HG02571 (cell line): ENCODE measurements around the gene SNRNP200.
"Not testable (repeated sequence)": the region's sequence is repeated elsewhere in the genome, so short reads cannot be mapped to it uniquely, and the experiment has no call there.

ENCODE experiments used
- ATAC-seq: cut with Tn5 transposase; IDR thresholded peaks from one replicate; pipeline ENCODE4 v1.9.1; 2021; ENCODE audit warnings: mild to moderate bottlenecking, moderate library complexity; ENCODE audit not compliant: unreplicated experiment

Gene SNRNP200

DNA sequence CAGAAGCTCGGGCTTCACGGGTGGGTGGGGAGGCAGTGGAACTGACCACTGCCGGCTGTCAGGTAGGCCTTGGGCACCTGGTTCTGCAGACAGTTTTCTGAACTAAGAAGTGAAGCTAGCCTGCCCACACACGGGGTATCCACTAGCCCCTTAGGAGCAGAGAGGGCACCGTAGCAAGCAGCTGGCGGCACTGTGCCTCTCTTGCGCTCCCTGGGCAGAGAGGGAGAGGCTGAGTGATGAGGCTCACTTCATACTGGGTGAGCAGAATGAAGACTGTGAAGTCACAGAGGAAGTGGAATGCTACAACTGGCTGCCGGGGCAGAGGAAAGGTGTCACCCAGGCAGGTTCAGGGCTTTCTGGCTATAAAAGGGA is 20.5 kb upstream of the SNRNP200 start:
- no peak for ATAC-seq

DNA sequence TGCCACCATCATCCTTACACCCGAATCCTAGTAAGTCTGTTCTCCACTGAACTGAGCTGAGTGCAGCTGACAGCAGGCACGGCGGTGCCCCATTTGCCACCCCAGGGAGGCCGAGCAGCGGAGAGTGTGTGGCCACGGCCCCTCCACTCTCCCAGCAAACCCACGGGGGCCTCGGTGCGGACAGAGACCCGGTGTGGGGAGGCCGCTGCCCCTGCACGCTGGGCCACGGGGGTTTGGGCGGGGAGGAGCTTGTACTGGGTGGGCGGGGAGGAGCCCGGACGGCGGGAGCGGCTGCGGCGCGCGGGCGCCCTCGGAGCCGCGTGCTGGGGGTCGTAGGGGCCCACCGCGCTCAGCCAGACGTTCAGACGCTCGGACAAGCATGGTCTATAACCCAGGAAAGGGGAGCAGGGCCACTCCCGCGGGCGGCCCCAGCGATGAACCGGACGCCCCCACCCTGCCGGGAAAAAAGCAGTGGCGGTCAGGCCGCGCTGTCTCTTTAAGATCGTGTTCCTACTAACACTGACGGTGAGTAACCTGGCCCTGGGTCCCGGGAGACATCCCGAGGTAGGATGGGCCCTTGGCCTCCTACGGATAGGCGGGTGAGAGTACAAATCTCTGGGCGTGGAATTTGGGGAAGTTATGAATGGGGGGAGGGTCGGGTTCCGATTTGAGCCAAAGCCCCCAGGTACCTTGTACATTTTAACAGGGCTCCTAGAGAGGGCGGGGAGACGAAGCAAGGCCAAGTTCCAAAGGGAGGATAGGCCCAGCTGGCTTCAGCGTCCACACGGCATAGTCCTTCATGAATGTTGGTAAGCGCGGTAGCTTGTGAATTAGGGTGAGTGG is 19.9 kb upstream of the SNRNP200 start, which contains the start of gene ITPRIPL1:
Gene ITPRIPL1 (plus strand): TSS at position 277 of the 843 bp plus-strand sequence. CDS start 523 bp downstream, at position 800.
- ATAC-seq, result no peak

DNA sequence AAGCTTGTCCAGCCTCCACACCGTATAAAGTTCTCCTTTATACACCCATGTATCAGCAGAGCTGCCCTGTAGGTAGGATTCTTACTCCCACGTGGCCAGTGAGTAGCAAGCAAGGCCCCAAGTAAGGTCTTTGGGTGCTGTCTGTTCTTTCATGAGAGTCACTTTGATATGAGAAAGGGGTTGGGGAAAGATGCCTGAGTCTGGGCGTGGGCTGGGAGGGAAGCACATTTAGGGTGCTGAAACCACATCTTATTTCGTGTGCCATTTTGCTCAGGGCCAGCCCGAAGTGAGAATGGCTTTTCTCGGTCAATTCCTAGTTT is 19.3 kb upstream of the SNRNP200 start:
- ATAC-seq, result no peak

DNA sequence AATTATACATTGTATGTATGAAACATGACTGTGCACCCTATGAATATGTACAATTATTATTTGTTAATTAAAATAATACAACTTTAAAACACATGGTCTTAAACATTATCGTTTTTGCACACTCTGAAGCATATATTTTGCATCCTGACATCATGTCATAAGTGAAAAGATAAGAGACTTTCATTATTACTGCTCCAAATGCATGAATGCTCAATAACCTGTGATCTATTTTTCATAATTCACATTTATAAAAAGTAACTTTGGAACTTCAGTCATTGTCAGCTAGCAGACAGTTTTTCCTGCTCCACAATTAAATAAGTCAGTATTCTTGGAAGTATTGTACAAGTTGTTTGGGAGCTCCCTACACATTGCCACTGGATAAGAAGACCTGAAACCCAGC is 18.5 kb upstream of the SNRNP200 start:
- no peak for ATAC-seq

DNA sequence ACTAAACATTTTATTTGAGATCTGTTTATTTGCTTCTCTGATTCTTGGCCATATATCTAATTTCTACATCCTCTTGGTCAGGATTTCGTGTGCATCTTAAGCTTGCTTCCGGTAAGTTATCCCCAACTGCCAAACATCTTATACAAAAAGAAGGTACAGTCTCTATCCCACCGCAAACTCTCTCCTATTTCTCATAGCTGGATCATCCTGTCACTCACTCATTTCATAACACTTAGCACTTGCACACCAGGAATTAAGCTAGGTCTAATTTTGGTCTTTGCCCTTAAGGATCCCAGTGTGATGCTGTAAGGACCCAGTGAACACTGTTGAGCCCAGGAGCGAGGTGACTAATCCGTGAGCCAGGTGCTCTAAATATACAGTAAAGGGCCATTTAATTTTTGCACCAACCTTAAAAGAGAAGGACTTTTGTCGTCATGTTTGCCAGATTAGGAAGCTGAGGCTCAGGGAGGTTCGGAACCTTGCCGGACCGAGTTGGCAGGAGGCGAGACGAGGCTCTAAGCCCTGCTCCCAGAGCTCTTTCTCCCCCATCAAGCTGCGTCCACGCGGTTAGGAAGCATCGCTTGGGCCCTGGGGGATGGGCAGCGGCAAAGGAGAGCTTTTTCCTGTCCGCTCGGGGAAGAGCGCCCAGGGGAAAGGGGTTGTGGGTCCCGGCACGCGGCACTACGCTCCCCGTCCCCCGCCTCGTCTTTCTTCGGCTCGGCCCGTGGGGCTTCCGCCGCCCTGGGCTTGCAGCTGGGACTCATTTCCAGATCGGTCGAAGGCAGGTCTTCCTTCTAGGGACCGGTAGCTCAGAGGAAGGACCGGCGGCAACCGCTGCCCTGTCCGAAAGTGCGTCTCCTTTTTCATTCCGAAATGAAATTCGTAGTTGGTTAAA is 15.6 kb upstream of the SNRNP200 start:
- peak; percentile 22 for ATAC-seq

DNA sequence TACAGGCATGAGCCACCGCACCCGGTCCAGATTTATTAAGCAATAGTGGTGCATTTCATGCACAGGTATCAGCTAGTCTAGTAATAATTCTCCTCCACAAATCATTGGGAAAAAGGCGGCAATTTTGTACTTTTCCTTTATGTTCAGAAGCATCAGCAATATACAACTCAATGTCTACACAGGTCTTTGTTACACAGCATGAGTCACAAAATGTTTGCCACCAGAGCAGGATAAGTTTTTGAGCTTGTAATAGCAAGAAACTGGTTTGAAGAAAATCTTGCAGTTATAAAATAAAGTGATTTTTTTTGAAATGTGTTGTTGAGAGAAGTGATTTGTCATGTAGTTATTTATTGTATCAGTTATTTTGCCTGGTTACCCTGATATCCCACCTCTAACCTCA is 15.0 kb upstream of the SNRNP200 start:
- ATAC-seq, result no peak

DNA sequence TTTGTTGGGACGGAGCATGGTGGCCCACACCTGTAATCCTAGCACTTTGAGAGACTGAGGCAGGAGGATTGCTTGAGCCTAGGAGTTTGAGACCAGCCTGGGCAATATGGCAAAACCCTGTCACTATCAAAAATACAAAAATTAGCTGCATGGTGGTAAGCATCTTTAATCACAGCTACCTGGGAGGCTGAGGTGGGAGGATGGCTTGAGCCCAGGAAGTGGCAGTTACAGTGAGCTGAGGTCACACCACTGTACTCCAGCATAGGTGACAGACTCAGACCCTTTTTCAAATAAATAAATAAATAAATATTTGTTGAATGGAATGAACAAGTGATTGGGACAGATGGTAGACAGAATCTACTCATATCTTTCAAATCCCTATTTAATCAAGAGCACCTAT is 14.1 kb upstream of the SNRNP200 start:
- no peak for ATAC-seq

DNA sequence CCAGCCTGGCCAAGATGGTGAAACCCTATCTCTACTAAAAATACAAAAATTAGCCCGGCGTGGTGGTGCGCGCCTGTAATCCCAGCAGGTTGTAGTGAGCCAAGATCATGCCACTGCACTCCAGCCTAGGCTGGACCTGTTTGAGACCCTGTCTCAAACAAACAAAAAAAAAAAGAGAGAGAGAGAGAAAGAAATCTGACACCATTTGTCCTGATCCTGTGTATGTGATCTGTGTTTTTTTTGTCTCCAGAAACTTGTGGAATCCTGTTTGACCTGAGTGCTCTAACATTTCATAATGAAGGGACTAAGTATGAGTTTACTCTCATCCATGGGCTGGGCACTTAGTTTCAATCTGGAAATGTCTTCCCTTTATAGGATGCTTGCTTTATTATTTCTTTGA is 13.4 kb upstream of the SNRNP200 start:
- no peak for ATAC-seq

DNA sequence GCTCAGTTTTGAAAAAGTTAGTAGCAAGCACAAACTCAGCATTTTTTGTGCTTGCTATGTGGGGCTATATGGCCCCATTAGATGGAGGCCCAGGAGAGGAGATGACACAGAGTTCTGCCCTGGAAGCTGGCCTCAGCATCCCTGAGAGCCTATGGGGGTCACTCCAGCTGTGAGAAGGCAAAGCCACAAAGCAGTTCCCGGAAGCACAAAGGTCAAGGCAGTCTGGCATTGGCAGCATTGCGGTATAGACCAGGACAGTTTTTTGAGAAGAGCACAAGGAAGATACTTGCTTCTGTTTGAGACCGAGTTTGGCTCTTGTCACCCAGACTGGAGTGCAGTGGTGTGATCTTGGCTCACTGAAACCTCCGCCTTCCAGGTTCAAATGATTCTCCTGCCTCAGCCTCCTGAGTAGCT is 12.2 kb upstream of the SNRNP200 start:
- ATAC-seq, result no peak

DNA sequence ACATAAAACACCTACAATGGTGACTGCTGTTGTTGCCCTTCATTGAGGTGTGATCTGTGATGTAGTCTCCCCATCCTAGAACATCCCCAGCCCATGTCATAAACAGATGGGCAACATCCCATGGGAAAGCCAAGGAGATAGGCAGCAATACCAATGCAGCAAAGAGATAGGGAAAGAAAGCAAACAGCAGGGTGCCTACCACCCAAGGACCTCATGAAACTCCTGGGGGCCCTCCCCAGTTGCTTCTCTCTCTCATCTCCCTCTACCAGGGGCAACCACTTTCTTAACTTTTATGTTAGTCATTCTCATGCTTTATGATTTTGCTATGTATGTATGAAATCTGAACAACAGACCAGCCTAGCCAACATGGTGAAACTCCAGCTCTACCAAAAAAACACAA is 11.7 kb upstream of the SNRNP200 start:
- ATAC-seq, result no peak

DNA sequence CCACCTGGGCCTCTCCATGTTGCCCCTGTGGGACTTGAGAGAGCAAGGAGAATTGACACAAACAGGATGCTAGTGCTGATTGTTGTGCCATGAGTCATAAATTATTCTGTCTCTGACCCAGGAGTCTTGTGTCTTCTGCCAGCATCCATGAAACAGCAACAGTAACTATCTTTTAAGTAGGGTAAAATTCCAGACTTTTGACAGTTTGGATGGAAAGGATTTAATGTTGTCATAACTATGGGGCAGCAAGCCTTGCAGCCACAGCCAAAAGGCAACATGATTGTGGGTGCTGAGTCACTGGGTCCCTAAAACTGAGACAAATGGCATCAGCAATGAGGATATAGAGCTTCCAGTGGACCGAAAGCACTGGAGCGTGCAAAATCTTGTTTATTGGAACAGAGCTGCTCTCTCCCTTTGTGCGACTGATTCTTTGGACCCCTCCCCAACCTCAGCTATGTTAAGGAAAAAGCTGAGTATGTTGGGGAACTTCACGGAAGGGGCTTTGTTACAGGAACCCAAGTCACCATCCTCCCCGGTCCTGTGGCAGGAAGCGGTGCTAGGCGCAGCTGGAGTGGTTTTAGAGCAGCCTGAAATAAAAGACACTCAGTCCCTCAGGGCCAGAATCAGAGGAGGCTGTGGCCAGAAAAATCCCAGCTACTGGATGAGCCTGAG is 10.2 kb upstream of the SNRNP200 start:
- no peak for ATAC-seq

DNA sequence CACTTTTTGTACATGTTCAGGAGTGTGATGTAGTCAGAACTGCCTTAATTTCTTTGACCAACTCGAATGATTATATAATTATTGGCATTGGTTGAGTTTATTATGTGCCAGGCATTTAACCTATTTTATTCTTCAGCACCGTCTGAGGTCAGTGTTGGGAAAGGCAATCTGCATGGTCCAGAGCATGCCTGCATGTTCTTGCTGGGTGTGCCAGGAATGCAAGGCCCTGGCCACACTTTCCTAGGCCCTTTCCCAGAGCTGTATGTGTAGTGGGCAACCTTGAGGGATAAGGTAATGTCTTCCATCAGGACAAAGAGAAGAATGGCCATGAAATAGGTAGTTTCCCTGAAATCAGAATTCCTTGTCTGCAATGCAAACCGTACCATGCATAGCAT is 9.7 kb upstream of the SNRNP200 start:
- no peak for ATAC-seq

DNA sequence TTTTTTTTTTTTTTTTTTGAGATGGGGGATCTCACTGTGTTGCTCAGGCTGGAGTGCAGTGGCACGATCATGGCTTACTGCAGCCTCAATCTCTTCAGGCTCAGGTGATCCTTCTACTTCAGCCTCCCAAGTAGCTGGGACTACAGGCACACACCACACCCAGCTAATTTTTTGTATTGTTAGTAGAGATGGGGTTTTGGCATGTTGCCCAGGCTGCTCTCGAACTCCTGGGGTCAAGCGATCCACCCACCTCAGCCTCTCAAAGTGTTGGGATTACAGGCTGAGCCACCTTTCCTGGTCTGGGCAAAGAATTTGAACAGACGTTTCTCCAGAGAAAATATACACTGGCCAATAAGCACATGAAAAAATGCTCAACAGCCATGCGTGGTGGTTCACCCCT is 2.9 kb upstream of the SNRNP200 start:
- no peak for ATAC-seq

DNA sequence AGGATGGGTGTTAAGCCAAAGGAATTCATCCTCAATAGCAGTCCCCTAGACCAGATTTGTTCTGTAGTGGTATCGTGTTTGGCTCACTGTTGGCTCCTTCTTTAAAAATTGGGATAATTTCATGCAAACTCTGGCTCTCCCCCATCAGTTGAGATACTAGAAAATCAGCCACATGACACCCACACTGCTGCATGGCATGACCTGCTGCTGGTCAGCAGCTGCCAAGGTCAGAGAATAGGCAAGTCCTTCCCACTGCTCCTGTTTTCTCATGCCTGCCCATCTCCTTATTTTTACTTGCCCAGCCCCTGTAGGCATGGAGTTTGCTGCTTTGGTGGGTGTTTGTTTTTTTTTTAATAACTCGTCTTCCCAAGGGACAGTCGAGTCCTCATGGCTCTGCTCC is 1.0 kb upstream of the SNRNP200 start:
- ATAC-seq, result no peak

DNA sequence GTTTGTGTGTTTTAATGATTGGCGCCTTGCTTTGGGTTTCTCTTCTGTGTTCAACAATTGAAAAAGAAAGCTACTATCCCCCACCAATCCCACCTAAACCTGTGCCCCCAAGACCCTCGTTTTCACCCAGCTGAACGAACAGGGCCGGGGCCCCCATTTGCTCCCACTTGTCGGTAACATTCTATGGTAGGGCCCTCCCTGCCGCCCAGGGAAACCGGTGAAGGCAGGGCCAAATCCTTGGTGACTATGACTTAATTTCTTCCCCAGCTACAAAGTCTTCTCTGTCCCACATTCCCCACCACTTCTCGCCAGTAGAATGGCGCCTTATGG is 598 bp upstream of the SNRNP200 start:
- no peak for ATAC-seq

DNA sequence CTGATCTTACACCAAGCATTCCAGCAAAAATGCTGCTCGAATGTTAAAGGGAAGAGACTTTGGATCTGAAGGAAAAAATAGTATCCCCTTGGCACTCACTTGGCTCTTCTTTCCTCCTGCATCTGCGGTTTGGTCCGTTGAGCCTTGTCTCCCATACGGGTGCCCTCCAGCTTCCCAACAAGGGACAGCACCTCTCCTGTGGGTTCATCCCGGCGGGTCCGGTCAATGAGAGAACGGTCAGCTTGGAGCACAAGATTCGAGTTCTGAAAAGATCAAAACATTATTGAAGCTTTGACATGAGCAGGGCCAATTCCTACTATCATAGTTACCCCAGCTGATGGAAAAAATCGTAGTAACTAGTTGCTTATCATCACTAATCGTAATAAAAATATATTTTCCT is 740 bp downstream of the SNRNP200 start:
- no peak for ATAC-seq

DNA sequence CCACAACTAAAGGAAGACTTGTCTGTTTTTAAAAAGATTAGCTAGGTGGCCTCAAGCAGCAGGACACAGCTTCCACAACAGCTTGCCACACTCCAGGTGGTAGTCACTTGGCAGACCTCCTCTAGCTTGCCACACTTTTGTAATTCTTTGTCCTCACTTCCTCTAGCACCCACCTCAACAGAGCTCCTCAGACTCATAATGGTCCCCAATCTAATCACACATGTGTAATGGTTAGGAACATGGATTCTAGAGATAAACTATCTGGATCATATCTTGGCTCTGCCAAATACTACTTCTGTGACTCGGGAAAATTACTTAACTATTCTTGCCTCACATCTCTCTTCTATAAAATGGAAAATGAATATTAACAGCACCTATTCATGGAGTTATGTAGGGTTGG is 3.5 kb downstream of the SNRNP200 start:
- ATAC-seq, result no peak

DNA sequence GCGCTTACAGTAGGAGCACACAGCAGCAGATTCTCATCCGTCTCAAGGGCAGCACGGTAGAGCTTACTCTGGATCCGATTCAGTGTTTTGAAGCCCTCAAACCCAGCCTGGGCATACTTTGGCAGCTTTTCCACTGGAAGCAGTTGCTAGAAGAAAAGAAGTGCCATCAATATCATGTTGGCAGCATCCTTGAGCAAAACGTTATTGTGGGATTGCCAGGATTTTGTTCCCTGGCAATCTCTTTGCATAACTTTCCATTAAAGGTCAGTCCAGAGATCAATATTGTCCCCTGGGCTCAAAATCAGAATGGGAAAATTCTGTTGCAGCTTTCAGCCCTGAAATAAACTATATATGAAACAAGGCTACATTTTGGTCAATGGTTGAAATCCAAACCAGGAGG is 8.4 kb downstream of the SNRNP200 start:
- ATAC-seq, result no peak

DNA sequence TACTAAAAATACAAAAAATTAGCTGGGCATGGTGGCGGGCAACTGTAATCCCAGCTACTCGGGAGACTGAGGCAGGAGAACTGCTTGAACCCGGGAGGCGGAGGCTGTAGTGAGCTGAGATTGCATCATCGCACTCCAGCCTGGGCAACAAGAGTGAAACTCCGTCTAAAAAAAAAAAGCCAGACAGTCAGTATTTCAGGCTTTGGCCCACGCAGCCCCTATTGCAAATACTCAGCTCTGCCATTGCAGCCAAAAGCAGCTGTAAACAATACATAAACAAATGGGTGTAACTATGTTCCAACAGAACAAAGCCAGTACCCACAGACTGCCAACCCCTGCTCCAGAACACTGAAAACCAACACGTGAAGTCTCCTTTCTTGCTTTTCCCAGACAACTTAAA is 11.1 kb downstream of the SNRNP200 start:
- ATAC-seq, result not testable (repeated sequence)

DNA sequence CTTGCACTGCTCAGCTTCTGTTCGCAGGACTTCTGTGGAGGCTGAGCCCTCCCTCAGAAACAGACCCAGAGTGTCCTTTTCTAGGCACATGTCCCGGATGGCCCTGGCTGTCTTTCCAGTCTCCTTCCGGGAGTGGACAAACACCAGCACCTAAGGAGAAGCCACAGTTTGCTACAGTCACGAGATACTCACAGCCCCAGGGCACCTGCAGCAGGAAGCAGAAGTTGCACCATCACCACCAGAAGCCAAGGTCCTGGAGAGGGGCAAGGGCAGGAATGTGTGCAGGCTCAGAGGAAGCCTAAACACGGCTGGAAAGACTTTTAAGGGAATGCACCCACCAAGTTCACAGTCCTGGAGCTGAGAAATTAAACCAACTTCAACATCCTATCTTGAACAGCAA is 13.6 kb downstream of the SNRNP200 start:
- ATAC-seq, result no peak

DNA sequence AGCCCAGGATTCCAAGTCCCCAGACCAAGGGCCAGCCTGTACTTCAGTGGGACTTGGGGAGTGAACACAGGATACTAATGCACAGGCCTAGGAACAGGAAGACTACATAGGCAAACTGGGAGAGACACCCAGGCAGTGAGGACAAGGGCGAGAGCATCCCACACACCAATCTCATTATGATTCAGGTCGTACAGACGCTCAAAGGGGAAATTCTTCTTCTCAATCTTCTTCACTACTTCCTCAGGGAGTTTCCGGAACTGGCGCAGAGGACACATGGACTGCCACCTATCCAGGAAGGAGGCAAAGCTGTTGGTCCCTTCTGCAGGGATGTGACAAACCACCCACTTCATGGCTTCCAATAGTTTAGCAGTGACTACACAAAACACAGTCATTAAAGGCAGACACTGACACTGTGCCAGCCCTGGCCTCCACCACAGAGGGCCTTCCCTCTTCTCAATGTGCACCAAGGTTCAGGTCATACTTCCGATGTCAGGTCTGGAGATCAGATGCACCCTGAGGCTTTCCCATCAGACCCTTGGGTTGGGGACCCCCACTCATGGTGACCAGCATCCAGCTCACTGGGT is 18.0 kb downstream of the SNRNP200 start:
- ATAC-seq, result no peak
